Activated CD8-positive, alpha-beta T cell treated with anti-CD3 and anti-CD28 coated beads for 36 hours (primary cell): ENCODE measurements around the gene CXADR. TPM values are rescaled to one million over a fixed set of nuclear protein-coding genes. Genes with fewer than 3 reads are reported as not detected.

Source experiments
- ATAC-seq: fragments of 200-7000 bp; cut with Tn5 transposase; one replicate; pipeline ENCODE4 v1.10.0; 2021; ENCODE audit warnings: mild to moderate bottlenecking, moderate library complexity
- CTCF ChIA-PET: fragments of 350-600 bp; sonication (Branson Sonifier 250); formaldehyde crosslinking; loops from one replicate; lab custom pipeline; 2021; ENCODE audit warnings: antibody characterized with exemption; lab: Charles Lee
- POLR2A ChIA-PET: fragments of 350-600 bp; sonication (Branson Sonifier 250); formaldehyde crosslinking; loops from one replicate; lab custom pipeline; 2021; ENCODE audit warnings: antibody characterized with exemption; lab: Charles Lee
- DNase-seq: peaks from one replicate; pipeline ENCODE4 v3.0.0-alpha.2; 2020
- H3K27ac Mint-ChIP-seq: one replicate; pipeline ENCODE4 v1.8.0; 2021; ENCODE audit warnings: mild to moderate bottlenecking, mixed read lengths
- H3K27me3 Mint-ChIP-seq: one replicate; pipeline ENCODE4 v1.8.0; 2021; ENCODE audit warnings: mixed read lengths
- H3K36me3 Mint-ChIP-seq: one replicate; pipeline ENCODE4 v1.8.0; 2021; ENCODE audit warnings: low read depth, mixed read lengths
- H3K4me1 Mint-ChIP-seq: one replicate; pipeline ENCODE4 v1.8.0; 2021; ENCODE audit warnings: low read depth, mixed read lengths
- H3K4me3 Mint-ChIP-seq: one replicate; pipeline ENCODE4 v1.8.0; 2021; ENCODE audit warnings: mild to moderate bottlenecking, moderate library complexity, mixed read lengths
- H3K9me3 Mint-ChIP-seq: one replicate; pipeline ENCODE4 v1.8.0; 2021; ENCODE audit warnings: mixed read lengths
- CTCF ChIP-seq: fragments of 200-600 bp; IDR thresholded peaks from one replicate; pipeline ENCODE4 v1.8.0; 2022; ENCODE audit warnings: antibody characterized with exemption, mild to moderate bottlenecking
- intact Hi-C: fragments of 100-400 bp; cut with micrococcal nuclease; formaldehyde crosslinking; loops from one replicate; pipeline ENCODE4 v1.10.0; 2022
- total RNA-seq, 2 experiments: library from RNA; stranded (reverse); gene quantifications; one replicate each; pipeline ENCODE4 v1.2.3, GENCODE V29; 2021

Gene CXADR
- total RNA-seq, 2 experiments from 2014 or later, result 0.20 to 0.29 TPM

GRCh38 chr21:17492415-17493168, 20.3 kb upstream of the CXADR start:
- H3K4me3 Mint-ChIP-seq, result no peak overlapping the region
- H3K9me3 Mint-ChIP-seq, result no peaks in the 10 kb centered on the region
- CTCF ChIA-PET, result no interaction called here
- POLR2A ChIA-PET, result no interaction called here
- TF ChIP-seq CTCF, result no peak
- ATAC-seq (no peak), DNase-seq (no peak)
- H3K27ac Mint-ChIP-seq, result no peak overlapping the region
- H3K36me3 Mint-ChIP-seq, result no peaks in the 10 kb centered on the region
- peaks cover 4% of the 10 kb centered on the region for H3K4me1 Mint-ChIP-seq
- intact Hi-C loops, result no loop called here
- H3K27me3 Mint-ChIP-seq, result peaks cover 26% of the 10 kb centered on the region

- intact Hi-C loops, result no loop called here
- no peak overlapping the region for H3K4me3 Mint-ChIP-seq
- no peaks in the 10 kb centered on the region for H3K9me3 Mint-ChIP-seq
- no peak for TF ChIP-seq CTCF
- H3K27ac Mint-ChIP-seq, result no peak overlapping the region
- DNase-seq (no peak), ATAC-seq (no peak)
- ChIA-PET CTCF (no interaction called here), POLR2A (no interaction called here)
- H3K4me1 Mint-ChIP-seq, result peaks cover 4% of the 10 kb centered on the region
- no peaks in the 10 kb centered on the region for H3K36me3 Mint-ChIP-seq
- peaks cover 28% of the 10 kb centered on the region for H3K27me3 Mint-ChIP-seq
Observed at GRCh38 chr21:17494051-17494450, 18.8 kb upstream of the CXADR start.

GRCh38 chr21:17495680-17496079, 17.2 kb upstream of the CXADR start:
- POLR2A ChIA-PET, result no interaction called here
- no peaks in the 10 kb centered on the region for H3K9me3 Mint-ChIP-seq
- CTCF ChIA-PET, result interaction anchor here (0.8 kb wide), 1 partner anchor 90 kb away, joined by 3 read pairs; no protein-coding TSS in a partner anchor

GRCh38 chr21:17497316-17497715, 15.5 kb upstream of the CXADR start:
- CTCF ChIA-PET, result no interaction called here

More at GRCh38 chr21:17495680-17496079, 17.2 kb upstream of the CXADR start:
- H3K27ac Mint-ChIP-seq, result no peak overlapping the region
- no peak for ATAC-seq
- H3K4me3 Mint-ChIP-seq, result no peak overlapping the region
- peaks cover 28% of the 10 kb centered on the region for H3K27me3 Mint-ChIP-seq
- intact Hi-C loops, result no loop called here
- H3K36me3 Mint-ChIP-seq, result no peaks in the 10 kb centered on the region
- DNase-seq, result no peak
- TF ChIP-seq CTCF, result no peak
- H3K4me1 Mint-ChIP-seq, result peaks cover 4% of the 10 kb centered on the region

More at GRCh38 chr21:17497316-17497715, 15.5 kb upstream of the CXADR start:
- H3K27ac Mint-ChIP-seq, result no peak overlapping the region
- intact Hi-C loops, result no loop called here
- H3K4me3 Mint-ChIP-seq, result no peak overlapping the region
- ATAC-seq (no peak), DNase-seq (no peak)
- POLR2A ChIA-PET, result no interaction called here
- H3K4me1 Mint-ChIP-seq, result peaks cover 3% of the 10 kb centered on the region
- H3K36me3 Mint-ChIP-seq, result no peaks in the 10 kb centered on the region
- peaks cover 28% of the 10 kb centered on the region for H3K27me3 Mint-ChIP-seq
- no peak for TF ChIP-seq CTCF
- no peaks in the 10 kb centered on the region for H3K9me3 Mint-ChIP-seq
